ENCODE data around the gene KLHL29.

GRCh38 chr2:23519334-23519651, 134.3 kb downstream of the KLHL29 start:
- TF ChIP-seq, protein P1, sequence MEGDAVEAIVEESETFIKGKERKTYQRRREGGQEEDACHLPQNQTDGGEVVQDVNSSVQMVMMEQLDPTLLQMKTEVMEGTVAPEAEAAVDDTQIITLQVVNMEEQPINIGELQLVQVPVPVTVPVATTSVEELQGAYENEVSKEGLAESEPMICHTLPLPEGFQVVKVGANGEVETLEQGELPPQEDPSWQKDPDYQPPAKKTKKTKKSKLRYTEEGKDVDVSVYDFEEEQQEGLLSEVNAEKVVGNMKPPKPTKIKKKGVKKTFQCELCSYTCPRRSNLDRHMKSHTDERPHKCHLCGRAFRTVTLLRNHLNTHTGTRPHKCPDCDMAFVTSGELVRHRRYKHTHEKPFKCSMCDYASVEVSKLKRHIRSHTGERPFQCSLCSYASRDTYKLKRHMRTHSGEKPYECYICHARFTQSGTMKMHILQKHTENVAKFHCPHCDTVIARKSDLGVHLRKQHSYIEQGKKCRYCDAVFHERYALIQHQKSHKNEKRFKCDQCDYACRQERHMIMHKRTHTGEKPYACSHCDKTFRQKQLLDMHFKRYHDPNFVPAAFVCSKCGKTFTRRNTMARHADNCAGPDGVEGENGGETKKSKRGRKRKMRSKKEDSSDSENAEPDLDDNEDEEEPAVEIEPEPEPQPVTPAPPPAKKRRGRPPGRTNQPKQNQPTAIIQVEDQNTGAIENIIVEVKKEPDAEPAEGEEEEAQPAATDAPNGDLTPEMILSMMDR (IDR thresholded peaks at IDR 0.05) = no peak
- TF ChIP-seq POLR2A (IDR thresholded peaks at IDR 0.05) = no peak

All from thyroid gland (tissue), 4 donors.